Neural cell (in vitro differentiated cells): ENCODE results near the gene RPL41. TPM values are rescaled to one million over a fixed set of nuclear protein-coding genes. Genes with fewer than 3 reads are reported as not detected.

Source experiments
- H2AFZ ChIP-seq: fragments of 200-600, 300-800 bp; sonication (generic), shearing (Covaris generic); 2 replicates; pipeline ENCODE4 v1.6.0; 2014; ENCODE audit warnings: low read depth, mild to moderate bottlenecking, antibody characterized with exemption, low read length, moderate library complexity
- H3F3A ChIP-seq: fragments of 200-600 bp; shearing (Covaris generic); 2 replicates; pipeline ENCODE4 v1.6.1; 2016; ENCODE audit warnings: mild to moderate bottlenecking, moderate library complexity, mixed read lengths, antibody characterized with exemption, low read length; ENCODE audit not compliant: insufficient read depth, poor library complexity, severe bottlenecking
- H3K27ac ChIP-seq: fragments of 200-600, 300-800 bp; sonication (generic), shearing (Covaris generic); 2 replicates; pipeline ENCODE4 v1.5.1; 2014; ENCODE audit warnings: mild to moderate bottlenecking, low read length, moderate library complexity
- H3K27me3 ChIP-seq: fragments of 300-800, 200-600 bp; sonication (generic), shearing (Covaris generic); 2 replicates; pipeline ENCODE4 v1.6.0; 2014; ENCODE audit warnings: mild to moderate bottlenecking, low read depth, low read length, moderate library complexity; ENCODE audit not compliant: insufficient read depth
- H3K36me3 ChIP-seq: fragments of 300-800, 200-600 bp; sonication (generic), shearing (Covaris generic); 2 replicates; pipeline ENCODE4 v1.5.1; 2014; ENCODE audit warnings: mild to moderate bottlenecking, antibody characterized with exemption, low read length, moderate library complexity; ENCODE audit not compliant: insufficient read depth
- H3K4me2 ChIP-seq: fragments of 300-800, 200-600 bp; sonication (generic), shearing (Covaris generic); 2 replicates; pipeline ENCODE4 v1.6.0; 2014; ENCODE audit warnings: mild to moderate bottlenecking, low read length
- H3K4me3 ChIP-seq: fragments of 300-800, 200-600 bp; sonication (generic), shearing (Covaris generic); 2 replicates; pipeline ENCODE4 v1.5.1; 2014; ENCODE audit warnings: mild to moderate bottlenecking, low read length, moderate library complexity
- H3K79me2 ChIP-seq: fragments of 200-600 bp; shearing (Covaris generic); replicated peaks from 2 replicates; pipeline ENCODE4 v1.6.0; 2014; ENCODE audit warnings: mild to moderate bottlenecking, low read length, moderate library complexity; ENCODE audit not compliant: insufficient read depth
- H3K9ac ChIP-seq: fragments of 300-800, 200-600 bp; sonication (generic), shearing (Covaris generic); 2 replicates; pipeline ENCODE4 v1.6.1; 2016; ENCODE audit warnings: mild to moderate bottlenecking, low read length, mixed read lengths
- H3K9me2 ChIP-seq: fragments of 200-600 bp; shearing (Covaris generic); 2 replicates; pipeline ENCODE4 v1.6.1; 2016; ENCODE audit warnings: mild to moderate bottlenecking, low read length, mixed read lengths; ENCODE audit not compliant: insufficient read depth
- H3K9me3 ChIP-seq: fragments of 200-600, 300-800 bp; sonication (generic), shearing (Covaris generic); 2 replicates; pipeline ENCODE4 v1.6.1; 2016; ENCODE audit warnings: mild to moderate bottlenecking, mixed run types, low read length, moderate library complexity, mixed read lengths
- H4K20me1 ChIP-seq: fragments of 200-600 bp; shearing (Covaris generic); 2 replicates; pipeline ENCODE4 v1.6.1; 2016; ENCODE audit warnings: mild to moderate bottlenecking, mixed run types; ENCODE audit not compliant: insufficient read depth
- EP300 ChIP-seq: fragments of 450-650 bp; conservative IDR thresholded peaks from 2 replicates; pipeline ENCODE4 v1.6.1; 2014; ENCODE audit warnings: antibody characterized with exemption, mild to moderate bottlenecking, moderate library complexity; ENCODE audit not compliant: poor library complexity, severe bottlenecking
- EZH2 ChIP-seq: fragments of 200-600, 300-800 bp; shearing (Covaris generic), sonication (generic); IDR thresholded peaks from 2 replicates; pipeline ENCODE4 v1.6.1; 2014; ENCODE audit warnings: antibody characterized with exemption, low read length, borderline replicate concordance, mild to moderate bottlenecking; ENCODE audit not compliant: insufficient read depth, poor library complexity, severe bottlenecking
- MXI1 ChIP-seq: fragments of 450-650 bp; conservative IDR thresholded peaks from 2 replicates; pipeline ENCODE4 v1.6.1; 2014; ENCODE audit warnings: antibody characterized with exemption, mild to moderate bottlenecking; ENCODE audit not compliant: poor library complexity, severe bottlenecking
- POLR2AphosphoS5 ChIP-seq: IDR thresholded peaks from 2 replicates; pipeline ENCODE4 v1.6.1; 2012
- RAD21 ChIP-seq: fragments of 450-650 bp; conservative IDR thresholded peaks from 2 replicates; pipeline ENCODE4 v1.6.1; 2014; ENCODE audit warnings: antibody characterized with exemption, mild to moderate bottlenecking, moderate library complexity
- REST ChIP-seq: IDR thresholded peaks from 2 replicates; pipeline ENCODE4 v1.6.1; 2012; ENCODE audit warnings: borderline replicate concordance
- SMC3 ChIP-seq: fragments of 450-650 bp; conservative IDR thresholded peaks from 2 replicates; pipeline ENCODE4 v1.6.1; 2014; ENCODE audit warnings: antibody characterized with exemption, mild to moderate bottlenecking, moderate library complexity; ENCODE audit not compliant: poor library complexity
- TAF1 ChIP-seq: IDR thresholded peaks from 2 replicates; pipeline ENCODE4 v1.6.1; 2012; ENCODE audit warnings: low read depth
- polyA plus RNA-seq: library from polyadenylated mRNA; depleted of rRNA; stranded (reverse); fragments of >200 nt; gene quantifications from 2 replicates; pipeline ENCODE4 v1.2.3, GENCODE V29; 2014
- TF ChIP-seq, protein P1 (sequence below): fragments of 450-650 bp; IDR thresholded peaks from 2 replicates; pipeline ENCODE4 v1.5.1; 2014; ENCODE audit warnings: antibody characterized with exemption, mild to moderate bottlenecking, moderate library complexity; ENCODE audit not compliant: poor library complexity, severe bottlenecking

RPL41 gene
- polyA plus RNA-seq, 1 donor from 2014 or later, result 2,186 TPM

DNA sequence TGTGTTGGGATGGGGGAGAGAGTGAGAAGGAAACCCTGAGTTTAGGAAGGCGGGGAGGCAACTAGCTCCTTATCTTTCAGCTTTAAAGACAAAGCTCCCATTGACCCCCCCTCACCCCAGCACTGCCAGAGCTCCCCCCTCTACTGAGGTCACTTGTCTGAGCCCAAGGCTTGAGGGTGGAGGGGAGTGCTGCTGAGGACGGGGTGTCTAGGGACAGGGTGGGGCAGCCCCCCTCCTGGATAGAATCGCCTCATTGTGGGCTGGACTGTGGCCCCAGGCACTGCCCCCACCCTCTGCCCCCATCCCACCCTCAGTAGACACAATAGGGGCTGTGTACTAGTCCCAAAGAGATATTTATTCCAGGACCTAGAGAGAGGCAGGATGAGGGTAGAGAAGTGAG is 33.5 kb upstream of the RPL41 start:
- no peaks in the 10 kb centered on the region for H3K9me3 ChIP-seq
- H3K27me3 ChIP-seq, result peaks cover 43% of the 10 kb centered on the region
- no peaks in the 10 kb centered on the region for H3K9me2 ChIP-seq
- H3K4me2 ChIP-seq, result no peak overlapping the region
- H3K36me3 ChIP-seq, result no peaks in the 10 kb centered on the region
- H3K4me3 ChIP-seq, result no peak overlapping the region
- TF ChIP-seq REST (no peak), EP300 (no peak), POLR2AphosphoS5 (no peak), MXI1 (no peak), SMC3 (no peak), RAD21 (no peak), TAF1 (no peak), EZH2 (no peak)
- TF ChIP-seq, protein P1, sequence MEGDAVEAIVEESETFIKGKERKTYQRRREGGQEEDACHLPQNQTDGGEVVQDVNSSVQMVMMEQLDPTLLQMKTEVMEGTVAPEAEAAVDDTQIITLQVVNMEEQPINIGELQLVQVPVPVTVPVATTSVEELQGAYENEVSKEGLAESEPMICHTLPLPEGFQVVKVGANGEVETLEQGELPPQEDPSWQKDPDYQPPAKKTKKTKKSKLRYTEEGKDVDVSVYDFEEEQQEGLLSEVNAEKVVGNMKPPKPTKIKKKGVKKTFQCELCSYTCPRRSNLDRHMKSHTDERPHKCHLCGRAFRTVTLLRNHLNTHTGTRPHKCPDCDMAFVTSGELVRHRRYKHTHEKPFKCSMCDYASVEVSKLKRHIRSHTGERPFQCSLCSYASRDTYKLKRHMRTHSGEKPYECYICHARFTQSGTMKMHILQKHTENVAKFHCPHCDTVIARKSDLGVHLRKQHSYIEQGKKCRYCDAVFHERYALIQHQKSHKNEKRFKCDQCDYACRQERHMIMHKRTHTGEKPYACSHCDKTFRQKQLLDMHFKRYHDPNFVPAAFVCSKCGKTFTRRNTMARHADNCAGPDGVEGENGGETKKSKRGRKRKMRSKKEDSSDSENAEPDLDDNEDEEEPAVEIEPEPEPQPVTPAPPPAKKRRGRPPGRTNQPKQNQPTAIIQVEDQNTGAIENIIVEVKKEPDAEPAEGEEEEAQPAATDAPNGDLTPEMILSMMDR, result no peak
- H3K27ac ChIP-seq, result no peak overlapping the region
- no peak overlapping the region for H2AFZ ChIP-seq
- H3K79me2 ChIP-seq, result no peaks in the 10 kb centered on the region
- no peak overlapping the region for H3K9ac ChIP-seq
- no peaks in the 10 kb centered on the region for H3F3A ChIP-seq
- H4K20me1 ChIP-seq, result no peaks in the 10 kb centered on the region

DNA sequence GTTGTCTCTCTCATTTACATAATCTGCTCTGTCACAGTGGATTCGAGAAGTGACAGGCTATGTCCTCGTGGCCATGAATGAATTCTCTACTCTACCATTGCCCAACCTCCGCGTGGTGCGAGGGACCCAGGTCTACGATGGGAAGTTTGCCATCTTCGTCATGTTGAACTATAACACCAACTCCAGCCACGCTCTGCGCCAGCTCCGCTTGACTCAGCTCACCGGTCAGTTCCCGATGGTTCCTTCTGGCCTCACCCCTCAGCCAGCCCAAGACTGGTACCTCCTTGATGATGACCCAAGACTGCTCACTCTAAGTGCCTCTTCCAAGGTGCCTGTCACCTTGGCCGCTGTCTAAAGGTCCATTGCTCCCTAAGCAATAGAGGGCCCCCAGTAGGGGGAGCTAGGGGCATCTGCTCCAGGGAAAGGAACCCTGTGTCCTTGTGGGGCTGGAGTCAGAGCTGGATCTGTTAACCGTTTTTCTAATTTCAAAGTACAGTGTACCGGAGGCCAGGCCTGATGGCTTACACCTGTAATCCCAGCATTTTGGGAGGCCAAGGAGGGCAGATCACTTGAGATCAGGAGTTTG is 31.4 kb upstream of the RPL41 start:
- no peaks in the 10 kb centered on the region for H3F3A ChIP-seq
- no peaks in the 10 kb centered on the region for H4K20me1 ChIP-seq
- H3K4me2 ChIP-seq, result no peak overlapping the region
- H3K36me3 ChIP-seq, result no peaks in the 10 kb centered on the region
- TF ChIP-seq, protein P1, result no peak
- TF ChIP-seq MXI1 (no peak), REST (no peak), EZH2 (no peak), SMC3 (no peak), TAF1 (no peak), EP300 (no peak), POLR2AphosphoS5 (no peak), RAD21 (no peak)
- no peak overlapping the region for H3K27ac ChIP-seq
- no peaks in the 10 kb centered on the region for H3K79me2 ChIP-seq
- H3K9me2 ChIP-seq, result no peaks in the 10 kb centered on the region
- no peak overlapping the region for H3K4me3 ChIP-seq
- no peak overlapping the region for H2AFZ ChIP-seq
- no peaks in the 10 kb centered on the region for H3K9me3 ChIP-seq
- peaks cover 25% of the 10 kb centered on the region for H3K27me3 ChIP-seq
- no peak overlapping the region for H3K9ac ChIP-seq
